Trophoblast cell (in vitro differentiated cells and primary cell): Measurements from ENCODE around the gene ADAMTSL2.
"Not testable (repeated sequence)": the region's sequence is repeated elsewhere in the genome, so short reads cannot be mapped to it uniquely, and the experiment has no call there.

Experiments
- DNase-seq, 2 donors: peaks; one replicate each; pipeline ENCODE4 v3.0.0-alpha.2; 2016
- H2AFZ ChIP-seq: 2 replicates; pipeline ENCODE4 v1.6.1; 2013; ENCODE audit warnings: low read length, moderate library complexity, mild to moderate bottlenecking; ENCODE audit not compliant: insufficient read depth, poor library complexity
- H2AK5ac ChIP-seq: 2 replicates; pipeline ENCODE4 v1.6.1; 2013; ENCODE audit warnings: mild to moderate bottlenecking, low read length
- H2BK120ac ChIP-seq: 2 replicates; pipeline ENCODE4 v1.6.1; 2013; ENCODE audit warnings: low read length, mild to moderate bottlenecking, moderate library complexity; ENCODE audit not compliant: insufficient read depth, poor library complexity
- H2BK12ac ChIP-seq: 2 replicates; pipeline ENCODE4 v1.6.1; 2013; ENCODE audit warnings: mild to moderate bottlenecking, low read length, moderate library complexity
- H2BK5ac ChIP-seq: 2 replicates; pipeline ENCODE4 v1.6.1; 2013; ENCODE audit warnings: low read length, low read depth, moderate library complexity, mild to moderate bottlenecking; ENCODE audit not compliant: poor library complexity
- H3K14ac ChIP-seq: 2 replicates; pipeline ENCODE4 v1.6.1; 2013; ENCODE audit warnings: mild to moderate bottlenecking, low read length
- H3K18ac ChIP-seq: 2 replicates; pipeline ENCODE4 v1.6.1; 2013; ENCODE audit warnings: mild to moderate bottlenecking, low read length
- H3K23ac ChIP-seq: 2 replicates; pipeline ENCODE4 v1.6.1; 2013; ENCODE audit warnings: low read length
- H3K27ac ChIP-seq: 2 replicates; pipeline ENCODE4 v1.5.1; 2013; ENCODE audit warnings: low read depth, mild to moderate bottlenecking, inconsistent platforms, low read length, moderate library complexity
- H3K27me3 ChIP-seq: 2 replicates; pipeline ENCODE4 v1.6.1; 2013; ENCODE audit warnings: inconsistent platforms, mild to moderate bottlenecking, low read length, moderate library complexity; ENCODE audit not compliant: insufficient read depth
- H3K36me3 ChIP-seq, 2 experiments: 1 replicate in 1 of 2; 2 replicates in 1 of 2; pipeline ENCODE4 v1.6.1; 2013; ENCODE audit warnings: low read length in 2 of 2, mild to moderate bottlenecking in 2 of 2, moderate library complexity in 1 of 2; ENCODE audit not compliant: insufficient read depth in 2 of 2, control insufficient read depth in 1 of 2
- H3K4ac ChIP-seq: 2 replicates; pipeline ENCODE4 v1.6.1; 2013; ENCODE audit warnings: low read depth, mild to moderate bottlenecking, low read length, moderate library complexity
- H3K4me1 ChIP-seq, 2 experiments: 1 replicate in 1 of 2; 2 replicates in 1 of 2; pipeline ENCODE4 v1.6.1; 2013; ENCODE audit warnings: low read length in 2 of 2, mild to moderate bottlenecking in 2 of 2, moderate library complexity in 1 of 2; ENCODE audit not compliant: insufficient read depth in 2 of 2, control insufficient read depth in 1 of 2
- H3K4me2 ChIP-seq: 2 replicates; pipeline ENCODE4 v1.6.1; 2013; ENCODE audit warnings: inconsistent platforms, mild to moderate bottlenecking, low read length, moderate library complexity
- H3K4me3 ChIP-seq: 2 replicates; pipeline ENCODE4 v1.5.1; 2013; ENCODE audit warnings: mild to moderate bottlenecking, low read depth, low read length, inconsistent platforms
- H3K79me1 ChIP-seq: one replicate; pipeline ENCODE4 v1.6.1; 2013; ENCODE audit warnings: low read length
- H3K79me2 ChIP-seq: 2 replicates; pipeline ENCODE4 v1.6.1; 2013; ENCODE audit warnings: low read length, mild to moderate bottlenecking; ENCODE audit not compliant: control insufficient read depth, insufficient read depth, poor library complexity
- H3K9ac ChIP-seq: 2 replicates; pipeline ENCODE4 v1.6.1; 2013; ENCODE audit warnings: mild to moderate bottlenecking, low read length
- H3K9me3 ChIP-seq: 2 replicates; pipeline ENCODE4 v1.6.1; 2013; ENCODE audit warnings: low read depth, mild to moderate bottlenecking, control low read depth, inconsistent platforms, low read length; ENCODE audit not compliant: insufficient read depth
- H4K12ac ChIP-seq: 2 replicates; pipeline ENCODE4 v1.6.1; 2013; ENCODE audit warnings: low read depth, mild to moderate bottlenecking, low read length, moderate library complexity
- H4K8ac ChIP-seq: 2 replicates; pipeline ENCODE4 v1.6.1; 2013; ENCODE audit warnings: low read depth, mild to moderate bottlenecking, low read length, moderate library complexity
- H4K91ac ChIP-seq: one replicate; pipeline ENCODE4 v1.6.1; 2013; ENCODE audit warnings: low read depth, mild to moderate bottlenecking, low read length, moderate library complexity
- WGBS: extraction: QIAGEN DNeasy Blood & Tissue Kit; methylation state at CpG from one replicate; pipeline ENCODE4 v1.1.7; 2013; ENCODE audit warnings: missing lambda C conversion rate; ENCODE audit not compliant: insufficient read length, insufficient coverage; ENCODE audit errors: extremely low coverage; 5-methylcytosine and 5-hydroxymethylcytosine counted together

Gene ADAMTSL2

DNA sequence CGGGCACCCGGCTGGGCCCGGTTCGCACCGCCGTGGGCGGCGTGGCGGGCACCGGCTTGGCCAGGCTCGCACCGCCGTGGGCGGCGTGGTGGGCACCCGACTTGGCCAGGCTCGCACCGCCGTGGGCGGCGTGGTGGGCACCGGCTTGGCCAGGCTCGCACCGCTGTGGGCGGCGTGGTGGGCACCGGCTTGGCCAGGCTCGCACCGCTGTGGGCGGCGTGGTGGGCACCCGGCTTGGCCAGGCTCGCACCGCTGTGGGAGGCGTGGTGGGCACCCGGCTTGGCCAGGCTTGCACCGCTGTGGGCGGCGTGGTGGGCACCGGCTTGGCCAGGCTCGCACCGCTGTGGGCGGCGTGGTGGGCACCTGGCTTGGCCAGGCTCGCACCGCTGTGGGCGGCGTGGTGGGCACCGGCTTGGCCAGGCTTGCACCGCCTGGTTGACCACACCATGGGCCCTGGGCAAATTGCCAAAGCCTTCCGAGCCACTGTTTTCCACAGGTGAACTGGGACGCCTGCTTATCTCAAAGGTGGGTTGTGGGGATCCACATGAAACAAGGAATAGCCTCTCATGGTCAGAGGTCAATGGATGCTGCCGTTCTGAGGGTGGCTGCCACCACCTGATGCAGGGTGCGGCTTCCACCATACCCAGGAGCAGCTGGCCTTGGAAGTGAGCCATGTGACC lies 28.2 kb downstream of the ADAMTSL2 start:
- no CpG with 5 or more reads among the region's 54 CpGs for WGBS
- H4K12ac ChIP-seq: no peak overlapping the region
- no peak for DNase-seq
- peaks cover 2 to 12% of the 10 kb centered on the region in 2 experiments for H3K36me3 ChIP-seq
- H3K9ac ChIP-seq: no peak overlapping the region
- no peaks in the 10 kb centered on the region for H3K79me2 ChIP-seq
- H2AK5ac ChIP-seq: no peak overlapping the region
- no peak overlapping the region for H3K4me3 ChIP-seq
- H4K91ac ChIP-seq: peak overlapping the region; percentile 11
- peaks cover 7% of the 10 kb centered on the region for H3K79me1 ChIP-seq
- H3K4ac ChIP-seq: no peak overlapping the region
- no peak overlapping the region for H3K4me2 ChIP-seq
- H2BK120ac ChIP-seq: no peak overlapping the region
- H3K27ac ChIP-seq: no peak overlapping the region
- peak overlapping the region; percentile 4 for H2BK12ac ChIP-seq
- H3K23ac ChIP-seq: no peak overlapping the region
- no peak overlapping the region for H2BK5ac ChIP-seq
- H3K4me1 ChIP-seq: peaks cover 17 to 18% of the 10 kb centered on the region in 2 experiments
- no peaks in the 10 kb centered on the region for H3K27me3 ChIP-seq
- H2AFZ ChIP-seq: peak overlapping the region; percentile 7
- H4K8ac ChIP-seq: no peak overlapping the region
- no peak overlapping the region for H3K14ac ChIP-seq
- no peaks in the 10 kb centered on the region for H3K9me3 ChIP-seq
- peak overlapping the region; percentile 5 for H3K18ac ChIP-seq

DNA sequence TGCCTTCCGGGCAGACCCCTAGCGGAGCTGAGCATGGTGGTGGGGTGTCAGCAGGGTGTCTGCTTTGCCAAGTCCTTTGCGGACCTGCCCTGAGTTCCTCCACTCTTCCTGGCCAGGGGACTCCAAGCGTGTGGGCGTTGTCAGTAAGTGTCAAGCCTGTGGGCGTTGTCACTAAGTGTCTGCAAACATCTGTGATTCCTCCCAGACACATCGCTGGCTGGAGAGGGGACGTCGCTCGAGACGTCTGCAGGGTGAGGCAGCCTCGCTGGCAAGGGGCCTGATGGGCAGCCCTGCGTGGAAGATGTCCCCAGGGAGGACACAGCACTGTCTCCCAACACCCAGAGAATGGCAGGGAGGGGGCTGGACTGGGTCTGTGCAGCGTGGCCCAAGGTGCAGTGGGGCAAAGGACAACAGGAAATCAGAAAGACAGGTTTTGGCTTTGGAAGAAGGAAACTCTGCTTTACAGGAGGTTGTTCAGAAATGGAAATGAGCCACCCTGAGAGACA lies 28.8 kb downstream of the ADAMTSL2 start:
- Histone ChIP-seq H4K8ac (no peak overlapping the region), H3K18ac (peak overlapping the region; percentile 5), H3K79me2 (no peaks in the 10 kb centered on the region), H3K4me1 (peaks cover 13% of the 10 kb centered on the region in 2 experiments), H3K14ac (no peak overlapping the region), H3K36me3 (peaks cover 2 to 12% of the 10 kb centered on the region in 2 experiments), H3K4me2 (no peak overlapping the region), H3K9ac (no peak overlapping the region), H3K79me1 (peaks cover 7% of the 10 kb centered on the region), H2BK5ac (no peak overlapping the region), H2AFZ (peak overlapping the region; percentile 7), H4K12ac (no peak overlapping the region), H3K4ac (no peak overlapping the region), H3K27ac (no peak overlapping the region), H2BK120ac (no peak overlapping the region), H3K27me3 (no peaks in the 10 kb centered on the region), H3K23ac (no peak overlapping the region), H3K9me3 (no peaks in the 10 kb centered on the region), H3K4me3 (no peak overlapping the region), H2BK12ac (peak overlapping the region; percentile 4), H2AK5ac (no peak overlapping the region), H4K91ac (peak overlapping the region; percentile 11)
- DNase-seq: no peak
- no CpG with 5 or more reads among the region's 14 CpGs for WGBS

DNA sequence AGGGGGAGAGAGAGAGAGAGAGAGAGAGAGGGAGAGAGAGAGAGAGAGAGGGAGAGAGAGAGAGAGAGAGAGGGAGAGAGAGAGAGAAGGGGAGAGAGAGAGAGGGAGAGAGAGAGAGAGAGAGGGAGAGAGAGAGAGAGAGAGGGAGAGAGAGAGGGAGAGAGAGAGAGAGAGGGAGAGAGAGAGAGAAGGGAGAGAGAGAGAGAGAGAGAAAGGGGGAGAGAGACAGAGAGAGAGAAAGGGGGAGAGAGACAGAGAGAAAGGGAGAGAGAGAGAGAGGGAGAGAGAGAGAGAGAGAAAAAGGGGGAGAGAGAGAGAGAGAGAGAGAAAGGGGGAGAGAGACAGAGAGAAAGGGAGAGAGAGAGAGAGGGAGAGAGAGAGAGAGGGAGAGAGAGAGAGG lies 29.3 kb downstream of the ADAMTSL2 start:
- not testable (repeated sequence) for DNase-seq

DNA sequence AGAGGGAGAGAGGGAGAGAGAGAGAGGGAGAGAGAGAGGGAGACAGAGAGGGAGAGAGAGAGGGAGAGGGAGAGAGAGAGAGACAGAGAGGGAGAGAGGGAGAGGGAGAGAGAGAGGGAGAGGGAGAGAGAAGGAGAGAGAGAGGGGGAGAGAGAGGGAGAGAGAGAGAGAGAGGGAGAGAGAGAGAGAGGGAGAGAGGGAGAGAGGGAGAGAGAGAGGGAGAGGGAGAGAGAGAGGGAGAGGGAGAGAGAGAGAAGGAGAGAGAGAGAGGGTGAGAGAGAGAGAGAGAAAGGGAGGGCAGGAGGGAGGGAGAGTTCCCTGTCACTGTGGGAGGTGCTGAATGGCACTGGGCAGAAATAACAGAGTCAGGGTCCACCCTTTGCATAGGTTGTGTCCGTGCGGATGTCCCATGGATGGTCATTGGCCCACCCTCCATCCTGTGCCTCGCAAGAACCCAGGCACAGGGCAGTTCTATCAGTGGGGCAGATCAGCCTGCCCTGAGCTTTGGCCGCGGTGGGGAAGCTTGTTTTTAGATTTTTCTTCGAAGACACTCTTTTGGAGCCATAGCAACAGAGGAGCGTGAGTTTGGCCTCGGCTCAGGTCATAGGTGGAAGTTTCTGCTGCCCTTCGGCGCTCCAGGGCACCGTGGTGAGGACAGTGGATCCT lies 30.1 kb downstream of the ADAMTSL2 start:
- no peak overlapping the region for H2BK12ac ChIP-seq
- WGBS: no CpG with 5 or more reads among the region's 11 CpGs
- H3K27ac ChIP-seq: no peak overlapping the region
- H3K14ac ChIP-seq: no peak overlapping the region
- no peak overlapping the region for H3K4ac ChIP-seq
- no peak overlapping the region for H3K23ac ChIP-seq
- H3K4me3 ChIP-seq: no peak overlapping the region
- H3K79me2 ChIP-seq: no peaks in the 10 kb centered on the region
- no peak overlapping the region for H4K8ac ChIP-seq
- H3K27me3 ChIP-seq: no peaks in the 10 kb centered on the region
- no peak overlapping the region for H2BK5ac ChIP-seq
- DNase-seq: no peak
- no peak overlapping the region for H3K18ac ChIP-seq
- H3K9ac ChIP-seq: no peak overlapping the region
- H2BK120ac ChIP-seq: no peak overlapping the region
- no peaks in the 10 kb centered on the region for H3K9me3 ChIP-seq
- peaks cover 2 to 12% of the 10 kb centered on the region in 2 experiments for H3K36me3 ChIP-seq
- H4K12ac ChIP-seq: no peak overlapping the region
- H4K91ac ChIP-seq: no peak overlapping the region
- H2AK5ac ChIP-seq: no peak overlapping the region
- no peak overlapping the region for H2AFZ ChIP-seq
- peaks cover 8% of the 10 kb centered on the region in 2 experiments for H3K4me1 ChIP-seq
- H3K79me1 ChIP-seq: peaks cover 2% of the 10 kb centered on the region
- H3K4me2 ChIP-seq: no peak overlapping the region

More for the DNA sequence above, 29.3 kb downstream of the ADAMTSL2 start:
- not testable (repeated sequence) for H2BK120ac ChIP-seq, H3K23ac ChIP-seq, H3K79me2 ChIP-seq, H3K27me3 ChIP-seq, H3K4me2 ChIP-seq, H2BK5ac ChIP-seq, H3K14ac ChIP-seq, H3K79me1 ChIP-seq, H3K27ac ChIP-seq, H3K9me3 ChIP-seq, H2AK5ac ChIP-seq, H4K8ac ChIP-seq, H3K18ac ChIP-seq, H3K4ac ChIP-seq, H3K9ac ChIP-seq, H3K4me3 ChIP-seq, H3K4me1 ChIP-seq, H2BK12ac ChIP-seq, H2AFZ ChIP-seq, H4K12ac ChIP-seq, H4K91ac ChIP-seq
- peaks cover 2 to 12% of the 10 kb centered on the region in 2 experiments for H3K36me3 ChIP-seq
